HG02884 (cell line): ENCODE results near the gene CA14.
A peak's percentile ranks its signal among the peaks of the same experiment; 100 is the strongest.
"Not testable (repeated sequence)": the region's sequence is repeated elsewhere in the genome, so short reads cannot be mapped to it uniquely, and the experiment has no call there.

Source experiments
- ATAC-seq: cut with Tn5 transposase; IDR thresholded peaks from one replicate; pipeline ENCODE4 v1.9.1; 2021; ENCODE audit warnings: mild to moderate bottlenecking, moderate library complexity; ENCODE audit not compliant: unreplicated experiment

Gene CA14

DNA sequence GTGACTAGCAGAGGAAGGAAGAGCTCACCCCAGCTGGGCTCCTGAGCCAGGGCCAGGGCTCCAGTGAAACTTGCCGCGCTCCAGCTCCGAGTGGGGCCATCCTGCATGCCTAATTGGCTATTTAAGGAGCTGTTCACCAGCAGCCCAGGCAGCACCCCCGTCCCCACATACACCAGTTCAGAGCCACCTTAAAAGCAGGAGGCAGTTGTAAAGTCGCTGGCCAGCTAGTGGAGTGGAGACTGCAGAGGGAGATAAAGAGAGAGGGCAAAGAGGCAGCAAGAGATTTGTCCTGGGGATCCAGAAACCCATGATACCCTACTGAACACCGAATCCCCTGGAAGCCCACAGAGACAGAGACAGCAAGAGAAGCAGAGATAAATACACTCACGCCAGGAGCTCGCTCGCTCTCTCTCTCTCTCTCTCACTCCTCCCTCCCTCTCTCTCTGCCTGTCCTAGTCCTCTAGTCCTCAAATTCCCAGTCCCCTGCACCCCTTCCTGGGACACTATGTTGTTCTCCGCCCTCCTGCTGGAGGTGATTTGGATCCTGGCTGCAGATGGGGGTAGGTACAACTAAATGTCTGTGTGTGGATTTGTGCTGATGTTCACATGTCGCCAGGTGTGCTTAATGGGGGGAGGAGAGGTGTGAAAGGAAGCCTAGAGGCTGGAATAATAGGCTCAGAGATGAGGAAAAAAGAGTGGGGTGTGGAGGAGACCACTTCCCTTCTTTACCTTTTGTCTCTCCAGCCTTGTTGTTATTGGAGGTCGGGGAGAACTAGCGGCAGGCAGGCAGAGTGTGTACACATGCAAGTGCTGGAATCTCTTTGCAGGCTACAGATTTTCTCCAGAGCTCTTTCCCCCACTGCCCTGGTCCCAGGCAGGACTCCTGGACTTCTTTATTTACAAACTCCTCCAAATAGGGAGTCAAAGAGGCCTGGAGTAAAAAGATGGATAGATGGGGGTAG lies at the start of gene CA14:
CA14 (plus strand) TSS at position 151 of the 962 bp plus-strand sequence; CDS start at position 506, 355 bp downstream.
- ATAC-seq: no peak

DNA sequence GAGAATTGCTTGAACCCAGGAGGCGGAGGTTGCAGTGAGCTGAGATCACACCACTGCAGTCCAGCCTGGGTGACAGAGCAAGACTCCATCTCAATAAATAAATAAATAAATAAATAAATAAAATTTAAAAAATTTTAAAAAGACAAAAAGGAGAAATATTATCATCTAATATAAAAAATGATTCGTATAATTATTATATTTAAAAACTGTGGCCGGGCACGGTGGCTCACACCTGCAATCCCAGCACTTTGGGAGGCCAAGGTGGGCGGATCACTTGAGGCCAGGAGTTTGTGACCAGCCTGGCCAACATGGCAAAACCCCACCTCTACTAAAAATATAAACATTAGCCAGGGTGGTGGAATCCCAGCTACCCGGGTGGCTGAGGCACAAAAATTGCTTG lies 49.1 kb upstream of the CA14 start:
- ATAC-seq: not testable (repeated sequence)

DNA sequence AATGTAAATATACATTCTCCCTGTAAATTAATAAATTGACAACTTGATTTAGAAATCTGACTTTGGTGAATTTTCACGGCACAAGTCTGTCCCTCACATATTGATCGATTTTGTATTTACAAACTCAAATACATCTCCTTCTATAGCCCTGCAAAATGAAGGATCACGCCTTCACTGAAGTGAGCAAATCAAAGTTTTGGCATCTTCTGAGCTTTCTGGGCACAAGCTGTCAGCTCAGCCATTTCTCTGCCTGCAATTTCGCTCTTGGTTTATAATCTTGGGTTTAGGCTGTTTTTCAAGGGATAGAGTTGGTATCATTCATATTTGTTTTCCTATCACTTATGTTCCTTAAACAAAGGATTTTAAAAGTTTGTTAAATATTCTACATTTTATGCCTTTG lies 47.5 kb upstream of the CA14 start:
- no peak for ATAC-seq

DNA sequence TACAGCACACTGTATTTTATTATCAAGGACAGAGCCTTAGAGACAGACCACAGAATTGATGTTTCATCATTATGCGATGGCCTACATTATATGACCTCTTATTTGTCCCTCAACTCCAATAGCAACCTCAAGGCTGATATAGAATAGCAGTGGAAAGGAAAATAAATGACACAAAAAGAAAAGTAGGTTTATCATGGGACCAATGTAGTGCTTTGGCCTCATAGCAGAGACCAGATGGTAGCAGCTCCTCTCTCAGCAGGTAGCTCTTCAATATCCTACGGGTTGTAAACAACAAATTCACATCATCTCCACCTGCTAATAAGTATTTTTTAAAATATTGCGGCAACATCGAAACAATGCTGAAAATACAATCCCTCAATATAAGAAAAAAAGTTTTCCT lies 46.9 kb upstream of the CA14 start:
- ATAC-seq: no peak

DNA sequence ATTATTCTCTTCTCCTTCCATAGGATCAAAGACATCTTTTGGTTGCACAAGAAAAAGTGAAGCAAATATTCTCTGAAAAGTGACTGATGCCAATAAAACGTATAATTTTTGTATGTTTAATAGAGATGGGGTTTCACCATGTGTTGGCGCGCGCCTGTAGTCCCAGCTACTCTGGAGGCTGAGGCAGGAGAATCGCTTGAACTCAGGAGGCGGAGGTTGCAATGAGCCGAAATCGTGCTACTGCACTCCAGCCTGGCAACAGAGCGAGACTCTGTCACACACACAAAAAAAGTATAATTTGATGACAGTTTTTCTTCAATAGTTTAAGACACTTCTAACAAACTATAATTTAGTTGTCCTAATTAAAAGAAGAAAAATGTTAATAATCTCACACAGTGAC lies 45.5 kb upstream of the CA14 start:
- no peak for ATAC-seq

DNA sequence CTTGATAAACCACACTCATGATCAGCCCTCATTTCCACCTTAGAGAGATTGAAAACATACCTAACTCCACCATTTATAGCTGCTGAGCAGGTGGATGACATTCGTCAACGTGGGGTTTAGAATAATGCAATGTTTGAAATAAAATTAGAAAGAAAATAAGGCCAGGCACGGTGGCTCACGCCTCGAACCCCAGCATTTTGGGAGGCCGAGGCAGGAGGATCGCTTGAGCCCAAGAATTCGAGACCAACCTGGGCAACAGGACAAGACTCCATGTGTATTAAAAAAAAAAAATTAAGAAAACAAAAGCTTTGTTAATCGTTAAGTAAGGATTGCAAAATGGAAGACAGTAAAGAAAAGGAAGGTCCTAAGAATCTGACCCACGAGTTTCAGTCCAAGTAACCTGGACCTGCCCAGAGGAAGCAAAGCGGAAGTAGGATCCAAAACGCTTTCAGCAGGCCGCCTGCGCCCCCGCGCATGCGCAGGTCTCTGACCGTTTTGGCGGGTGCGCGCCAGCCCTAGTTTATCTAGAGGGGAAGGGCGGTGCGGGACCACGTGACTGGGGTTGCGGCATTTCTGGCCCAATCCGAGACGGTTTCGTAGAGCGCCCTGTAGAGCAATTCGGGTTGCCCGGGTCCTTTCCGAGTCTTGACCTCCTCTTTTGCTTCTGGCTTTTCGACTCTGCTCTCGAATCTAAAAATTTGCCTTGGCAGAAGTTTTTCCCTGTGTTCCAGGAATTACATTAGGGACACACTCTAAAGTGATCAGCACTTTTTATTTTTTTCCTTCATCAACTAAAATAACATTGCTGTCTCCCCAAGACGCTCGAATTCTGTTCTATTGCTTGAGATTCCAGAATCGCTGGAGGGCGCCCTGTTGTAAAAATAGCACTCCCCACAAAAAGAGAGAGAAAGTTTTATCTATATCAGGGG lies 44.1 kb upstream of the CA14 start:
- ATAC-seq: peak; percentile 90

DNA sequence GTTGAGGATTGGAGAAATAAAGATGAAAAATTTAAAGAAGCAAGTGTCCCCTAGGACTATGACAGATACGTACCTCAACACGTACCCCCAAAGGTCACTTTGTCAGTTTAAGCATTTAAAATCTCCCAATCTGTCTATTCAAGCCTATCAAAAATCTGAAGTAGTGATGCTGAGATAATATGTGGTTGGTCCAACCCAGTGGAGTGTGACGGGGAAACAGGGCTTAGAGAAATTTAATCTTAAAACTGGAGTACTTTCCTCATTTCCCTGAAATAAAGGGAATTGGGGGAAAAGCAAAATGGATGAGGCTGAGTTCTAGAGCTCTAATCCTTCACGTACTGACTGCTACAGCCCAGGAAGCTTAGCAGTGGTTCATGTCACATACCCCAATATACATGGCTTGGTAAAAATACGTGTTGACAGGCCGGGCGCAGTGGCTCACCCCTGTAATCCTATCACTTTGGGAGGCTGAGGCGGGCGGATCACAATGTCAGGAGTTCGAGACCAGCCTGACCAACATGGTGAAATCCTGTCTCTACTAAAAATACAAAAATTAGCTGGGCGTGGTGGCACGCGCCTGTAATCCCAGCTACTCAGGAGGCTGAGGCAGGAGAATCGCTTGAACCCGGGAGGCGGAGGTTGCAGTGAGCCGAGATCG lies 43.3 kb upstream of the CA14 start:
- not testable (repeated sequence) for ATAC-seq

DNA sequence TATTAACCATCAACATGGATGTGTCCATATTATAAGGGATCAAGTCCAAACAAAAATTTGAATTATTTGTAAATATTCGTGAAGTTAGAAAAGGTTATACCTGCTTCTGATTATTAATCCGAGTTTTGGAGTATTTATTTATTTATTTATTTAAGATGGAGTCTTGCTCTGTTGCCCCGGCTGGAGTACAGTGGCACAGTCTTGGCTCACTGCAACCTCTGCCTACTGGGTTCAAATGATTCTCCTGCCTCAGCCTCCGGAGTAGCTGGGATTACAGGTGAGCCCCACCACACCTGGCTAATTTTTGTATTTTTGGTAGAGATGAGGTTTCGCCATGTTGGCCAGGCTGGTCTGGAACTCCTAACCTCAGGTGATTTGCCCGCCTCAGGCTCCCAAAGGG lies 41.7 kb upstream of the CA14 start:
- ATAC-seq: not testable (repeated sequence)

DNA sequence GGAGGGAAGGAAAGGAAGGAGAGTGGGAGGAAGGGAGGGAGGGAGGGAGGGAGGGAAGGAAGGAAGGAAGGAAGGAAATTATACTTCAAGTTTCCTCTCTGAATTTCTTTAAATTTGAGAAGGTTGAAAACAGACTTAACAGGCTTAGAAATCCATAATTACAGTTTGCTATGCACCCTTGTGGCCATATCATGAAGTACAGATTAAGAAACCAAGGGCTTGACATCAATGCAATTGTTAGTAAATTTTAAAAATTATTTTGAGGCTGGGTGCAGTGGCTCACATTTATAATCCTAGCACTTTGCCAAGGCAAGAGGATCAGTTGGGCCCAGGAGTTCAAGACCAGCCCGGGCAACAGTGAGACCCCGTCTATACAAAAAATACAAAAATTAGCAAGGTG lies 36.0 kb upstream of the CA14 start:
- no peak for ATAC-seq

DNA sequence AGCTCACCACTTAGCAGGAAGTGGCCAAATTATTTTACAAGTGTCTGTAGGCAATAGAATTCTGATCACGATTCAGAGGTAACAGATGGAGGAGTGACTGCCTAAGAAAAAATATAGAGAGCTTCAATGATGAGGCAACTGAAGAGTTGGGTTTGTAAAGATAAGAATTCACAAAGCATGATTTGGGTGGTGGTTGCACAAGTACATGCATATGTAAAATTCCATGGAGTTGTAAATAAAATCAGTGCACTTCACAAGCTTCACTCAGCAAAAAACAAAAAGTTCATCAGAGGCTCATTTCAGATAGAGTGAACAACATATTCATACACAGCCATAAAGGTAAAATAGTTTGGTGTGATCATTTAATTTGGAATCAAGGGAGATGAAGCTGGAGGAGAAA lies 32.6 kb upstream of the CA14 start:
- ATAC-seq: no peak

DNA sequence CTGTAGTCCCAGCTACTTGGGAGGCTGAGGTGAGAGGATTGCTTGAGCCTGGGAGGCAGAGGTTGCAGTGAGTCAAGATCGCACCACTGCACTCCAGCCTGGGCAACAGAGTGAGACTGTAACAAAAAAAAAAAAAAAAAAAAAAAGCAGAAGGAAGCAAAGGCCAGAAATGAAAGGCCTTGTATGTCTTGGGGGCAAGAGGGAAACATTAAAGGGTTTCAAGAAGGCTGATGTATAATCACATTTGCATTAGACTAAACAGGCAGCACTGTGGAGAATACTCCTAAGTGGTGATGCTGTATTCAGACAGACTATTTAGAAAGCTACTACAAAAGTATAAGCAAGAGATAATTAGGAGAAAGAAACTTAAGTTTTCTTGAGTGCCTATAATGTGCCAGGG lies 32.0 kb upstream of the CA14 start:
- ATAC-seq: no peak

DNA sequence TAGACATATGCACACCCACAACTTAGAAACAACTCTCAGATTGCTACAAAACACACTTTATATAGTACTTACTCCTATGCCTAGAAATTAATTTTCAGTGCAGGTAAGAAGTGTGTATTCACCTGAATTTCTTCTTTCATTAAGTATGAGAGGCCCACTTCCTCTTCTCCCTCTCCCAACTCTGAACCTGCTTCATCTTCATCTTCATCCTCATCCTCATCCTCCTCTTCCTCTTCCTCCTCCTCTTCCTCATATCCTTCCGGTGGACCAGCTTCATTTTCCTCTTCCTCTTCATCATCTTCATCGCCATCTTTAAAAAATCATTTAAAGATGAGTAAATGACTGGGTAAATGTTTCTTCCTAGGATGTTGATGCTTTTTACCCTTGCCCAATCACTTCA lies 31.1 kb upstream of the CA14 start:
- no peak for ATAC-seq

DNA sequence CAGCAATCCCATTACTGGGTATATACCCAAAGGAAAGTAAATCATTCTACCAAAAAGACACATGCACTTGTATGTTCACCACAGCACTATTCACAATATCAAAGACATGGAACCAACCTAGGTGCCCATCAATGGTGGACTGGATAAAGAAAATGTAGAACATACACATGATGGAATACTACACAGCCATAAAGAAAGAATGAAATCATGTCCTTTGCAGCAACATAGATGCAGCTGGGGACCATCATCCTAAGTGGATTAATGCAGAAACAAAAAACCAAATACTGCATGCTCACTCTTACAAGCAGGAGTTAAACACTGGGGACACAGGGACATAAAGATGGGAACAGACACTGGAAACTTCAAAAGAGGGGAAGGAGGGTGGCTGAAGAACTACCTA lies 30.3 kb upstream of the CA14 start:
- ATAC-seq: no peak

DNA sequence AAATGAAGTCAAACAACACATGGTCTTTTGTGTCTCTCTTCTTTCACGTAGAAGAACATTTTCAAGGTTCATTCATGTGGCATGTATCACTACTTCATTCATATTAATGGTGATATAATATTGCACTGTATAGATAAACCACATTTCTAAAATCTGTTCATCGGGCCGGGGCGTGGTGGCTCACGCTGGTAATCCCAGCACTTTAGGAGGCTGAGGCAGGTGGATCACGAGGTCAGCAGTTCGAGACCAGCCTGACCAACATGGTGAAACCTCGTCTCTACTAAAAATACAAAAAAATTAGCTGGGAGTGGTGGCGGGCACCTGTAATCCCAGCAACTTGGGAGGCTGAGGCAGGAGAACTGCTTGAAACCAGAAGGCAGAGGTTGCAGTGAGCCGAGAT lies 29.3 kb upstream of the CA14 start:
- not testable (repeated sequence) for ATAC-seq

DNA sequence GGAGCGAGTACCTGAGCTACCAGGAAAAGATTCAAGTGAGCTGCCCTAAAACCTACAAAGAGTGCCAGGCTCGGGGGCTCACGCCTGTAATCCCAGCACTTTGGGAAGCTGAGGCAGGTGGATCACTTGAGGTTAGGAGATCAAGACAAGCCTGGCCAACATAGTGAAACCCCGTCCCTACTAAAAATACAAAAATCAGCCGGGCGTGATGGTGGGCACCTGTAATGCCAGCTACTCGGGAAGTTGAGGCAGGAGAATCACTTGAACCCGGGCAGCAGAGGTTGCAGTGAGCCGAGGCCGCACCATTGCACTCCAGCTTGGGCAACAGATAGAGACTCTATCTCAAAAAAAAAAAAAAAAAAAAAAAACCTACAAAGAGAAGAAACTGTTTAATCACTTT lies 24.7 kb upstream of the CA14 start:
- not testable (repeated sequence) for ATAC-seq

DNA sequence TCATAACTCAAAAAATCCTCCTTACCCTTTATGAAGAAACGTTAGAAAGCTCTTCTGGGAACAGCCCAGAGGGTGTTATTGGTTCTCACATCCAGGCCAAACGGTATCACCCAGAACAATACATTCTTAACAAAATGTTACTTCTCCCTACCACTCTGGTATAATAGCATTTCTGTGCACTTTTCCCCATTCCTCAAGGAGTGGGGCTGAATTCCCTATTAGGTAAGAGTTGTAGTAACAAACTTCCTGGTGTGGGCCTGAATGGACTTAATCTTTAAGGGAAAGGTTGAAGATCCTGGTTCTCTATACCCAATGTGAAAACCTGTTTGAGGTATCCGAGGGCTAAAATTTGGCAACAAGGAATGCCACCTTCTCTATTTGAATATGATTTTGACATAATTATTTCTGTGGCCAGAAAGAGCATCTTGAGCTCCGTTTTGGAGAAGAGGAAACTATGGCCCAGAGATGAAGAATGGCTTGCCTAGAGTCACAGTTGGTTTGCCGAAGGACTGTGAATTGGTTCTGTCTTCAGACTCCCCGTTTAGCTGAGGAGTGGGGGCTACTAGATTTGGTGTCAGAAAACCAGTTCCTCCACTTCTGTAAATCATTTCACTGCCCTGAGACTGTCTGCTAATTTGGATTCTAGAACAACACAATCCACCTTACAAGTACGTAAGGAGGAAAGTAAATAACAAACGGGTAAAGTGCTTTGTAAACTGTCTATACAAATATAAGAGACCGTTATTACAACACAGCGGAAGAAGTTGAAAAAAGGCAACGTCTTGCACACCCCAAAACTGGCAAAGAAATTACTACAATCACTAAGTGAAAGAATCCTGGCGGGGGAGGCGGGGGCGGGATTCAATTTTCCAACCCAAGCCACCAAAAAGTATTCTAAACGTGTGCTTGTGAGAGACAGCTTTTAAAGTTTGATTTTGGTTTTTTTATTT lies 23.9 kb upstream of the CA14 start:
- ATAC-seq: no peak

DNA sequence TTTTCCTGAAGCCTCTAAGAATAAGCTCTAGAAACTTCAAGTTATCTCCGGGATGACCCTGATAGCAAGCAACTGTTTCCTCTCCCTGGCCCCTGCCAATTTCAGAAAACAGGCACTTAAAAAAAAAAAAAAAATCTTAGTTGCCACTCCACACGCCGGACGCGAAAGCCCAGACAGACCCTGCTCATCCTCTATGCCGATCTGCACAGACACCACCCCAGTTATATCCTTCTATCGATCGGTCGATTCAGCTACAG lies 23.3 kb upstream of the CA14 start:
- peak; percentile 4 for ATAC-seq

DNA sequence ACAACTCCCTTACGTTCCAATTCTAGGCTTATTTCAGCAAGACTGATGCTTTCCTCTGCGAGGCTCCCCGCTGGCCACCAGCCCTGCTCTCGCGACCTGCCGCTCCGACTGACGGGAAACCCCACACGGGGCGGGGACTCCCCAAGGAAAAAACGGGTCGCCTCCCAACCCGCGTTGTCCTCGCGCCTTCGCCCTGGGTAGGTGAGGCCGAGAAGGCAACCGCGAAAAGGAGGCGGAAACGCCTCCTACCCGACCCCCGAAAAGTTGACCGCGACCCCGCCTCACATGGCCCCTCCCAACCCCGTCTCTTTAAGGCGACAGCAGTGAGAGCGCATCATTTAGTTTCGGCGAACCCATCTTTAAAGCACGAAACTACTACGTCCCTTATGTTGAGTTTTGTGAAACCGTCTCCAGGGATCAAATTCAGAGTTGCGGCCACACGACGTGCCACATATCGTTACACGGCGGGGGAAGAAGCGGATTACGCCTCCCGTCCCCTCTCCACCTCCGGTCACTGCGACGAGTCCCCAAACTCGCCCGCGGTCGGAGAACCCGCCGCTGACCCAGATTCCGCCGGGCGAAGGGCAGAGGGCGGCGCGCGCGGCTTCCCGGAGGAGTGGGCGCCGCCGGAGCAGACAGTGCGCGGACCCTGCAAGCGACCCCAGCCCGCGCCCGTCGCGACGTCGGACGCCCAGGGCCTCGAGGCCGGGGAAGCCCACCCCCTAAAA lies 22.8 kb upstream of the CA14 start:
- peak; percentile 52 for ATAC-seq

DNA sequence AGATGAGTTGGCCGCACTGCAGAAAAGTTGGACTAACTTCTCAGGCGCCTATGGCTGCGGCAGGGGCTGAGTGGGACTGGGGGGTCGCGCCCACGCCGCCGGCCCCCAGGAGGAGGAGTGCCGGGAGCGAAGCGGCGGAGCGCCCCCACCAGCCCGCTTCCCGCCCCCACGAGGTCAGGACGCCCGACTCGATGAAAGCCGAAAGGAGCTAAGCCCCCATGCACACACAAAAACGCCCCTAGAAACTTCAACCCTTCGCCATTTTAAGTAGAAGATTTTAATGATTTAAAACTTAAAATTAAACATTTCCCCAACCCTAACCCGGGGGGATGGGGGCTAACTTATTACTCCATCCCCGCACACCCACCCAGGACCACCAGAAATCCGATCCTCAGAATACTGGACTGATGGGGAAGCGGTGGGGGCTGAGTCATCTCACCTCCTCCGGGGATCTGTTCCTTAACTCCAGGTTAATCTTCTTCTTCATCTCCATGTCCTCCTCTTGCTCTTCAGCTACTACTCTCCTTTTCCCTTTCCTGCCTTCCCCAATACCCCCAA lies 22.2 kb upstream of the CA14 start:
- no peak for ATAC-seq
